Psoas muscle (tissue), 8 donors: Measurements from ENCODE around the gene NEDD9. TPM values are rescaled to one million over a fixed set of nuclear protein-coding genes. Genes with fewer than 3 reads are reported as not detected.
A peak's percentile ranks its signal among the peaks of the same experiment; 100 is the strongest.

ENCODE experiments used
- ATAC-seq, 4 donors: fragments of 200-7000 bp; cut with Tn5 transposase; one replicate each; pipeline ENCODE4 v1.9.1; 2020; ENCODE audit warnings: moderate library complexity in 3 of 4, mild to moderate bottlenecking in 2 of 4
- DNase-seq, 2 donors: peaks; one replicate each; pipeline ENCODE4 v3.0.0-alpha.2; 2020
- H3K27ac ChIP-seq: fragments of 200-600 bp; one replicate; pipeline ENCODE4 v1.8.0; 2022
- H3K27me3 ChIP-seq, 3 donors: fragments of 200-600 bp in 1 of 3; one replicate each; pipeline versions ENCODE4 v1.6.1 to v1.8.0; 2013 to 2022; ENCODE audit warnings: low read length in 2 of 3, mild to moderate bottlenecking in 2 of 3, moderate library complexity in 1 of 3; ENCODE audit not compliant: insufficient read depth in 3 of 3
- H3K36me3 ChIP-seq, 2 donors: fragments of 200-600 bp in 1 of 2; one replicate each; pipeline versions ENCODE4 v1.6.1 to v1.8.0; 2013 to 2022; ENCODE audit warnings: low read depth in 1 of 2, mild to moderate bottlenecking in 1 of 2, moderate library complexity in 1 of 2; ENCODE audit not compliant: insufficient read depth in 1 of 2
- H3K4me1 ChIP-seq: fragments of 200-600 bp; one replicate; pipeline ENCODE4 v1.8.0; 2022
- H3K4me3 ChIP-seq: fragments of 200-600 bp; one replicate; pipeline ENCODE4 v1.8.0; 2022; ENCODE audit warnings: mild to moderate bottlenecking
- H3K9me3 ChIP-seq: fragments of 200-600 bp; one replicate; pipeline ENCODE4 v1.8.0; 2022
- CTCF ChIP-seq: fragments of 200-600 bp; IDR thresholded peaks from one replicate; pipeline ENCODE4 v1.8.0; 2022; ENCODE audit warnings: antibody characterized with exemption
- WGBS, 3 donors: extraction: QIAGEN DNeasy Blood & Tissue Kit; methylation state at CpG; one replicate each; pipeline versions ENCODE4 v1.1.6 to v1.1.7; 2013; 5-methylcytosine and 5-hydroxymethylcytosine counted together
- intact Hi-C, 2 donors: fragments of 100-400 bp; cut with DNase I; formaldehyde crosslinking; loops; one replicate each; pipeline versions ENCODE4 v1.11.0 to v1.14.2; 2022
- polyA plus RNA-seq, 3 donors: library from polyadenylated mRNA; stranded (reverse); fragments of 200-250 nt; gene quantifications; one replicate each; pipeline ENCODE4 v1.2.3, GENCODE V29; 2013
- total RNA-seq, 4 donors: library from RNA; stranded (reverse); fragmentation: NEBNext Ultra II Directional in 2 of 4; extraction: Animal tissue kit (Norgen Biotek cat#: 25700) in 2 of 4; gene quantifications; one replicate each; pipeline versions ENCODE4 v1.2.1 to v1.2.4, GENCODE V29; 2021 to 2023
- donor health status: healthy with polysubstance abuse.
- donor health status: DM: no; HTN: no; CAD: no; lungs with moderate emphysema.
- donor health status: Bipolar disorder and iron deficiency.
- donor health status: healthy.
- donor health status: DM: yes; HTN: yes; CAD: no.
- donor health status: DM: no; HTN: no; CAD: no.
- donor health status: DM: no; HTN: no; CAD: no.
- donor health status: DM: yes; HTN: yes; CAD: no.

Gene NEDD9
- total and polyA plus RNA-seq, 7 donors, result 9.0 to 15.7 (median 11.2) TPM

GRCh38 chr6:11149551-11149950 is 82.9 kb downstream of the NEDD9 start:
- no peak for ATAC-seq
- H3K27me3 ChIP-seq, result no peaks in the 10 kb centered on the region
- no peak for TF ChIP-seq CTCF

GRCh38 chr6:11146117-11146826 is 86.2 kb downstream of the NEDD9 start:
- intact Hi-C loops, result loop anchor here in 1 of 2 donors (10.0 kb wide), 1 partner anchor 429 kb away; no protein-coding TSS in a partner anchor
- Histone ChIP-seq H3K4me3 (no peak overlapping the region), H3K9me3 (no peaks in the 10 kb centered on the region), H3K36me3 (no peaks in the 10 kb centered on the region), H3K27me3 (no peaks in the 10 kb centered on the region), H3K4me1 (no peaks in the 10 kb centered on the region), H3K27ac (no peak overlapping the region)
- 94 to 97% (median 95%) methylated on average over 4 of the region's 4 CpGs for WGBS, 3 donors
- TF ChIP-seq CTCF, result no peak
- DNase-seq, result no peak
- ATAC-seq, result no peak

More at GRCh38 chr6:11149551-11149950, 82.9 kb downstream of the NEDD9 start:
- Histone ChIP-seq H3K27ac (no peak overlapping the region), H3K4me3 (no peak overlapping the region), H3K9me3 (no peaks in the 10 kb centered on the region), H3K4me1 (no peaks in the 10 kb centered on the region), H3K36me3 (no peaks in the 10 kb centered on the region)
- intact Hi-C loops, result loop anchor here in 1 of 2 donors (10.0 kb wide), 1 partner anchor 425 kb away; no protein-coding TSS in a partner anchor
- DNase-seq, result no peak
- 97 to 99% (median 98%) methylated on average over 3 of the region's 3 CpGs for WGBS, 3 donors

GRCh38 chr6:11144393-11144851 is 88.0 kb downstream of the NEDD9 start:
- Histone ChIP-seq H3K27ac (no peak overlapping the region), H3K36me3 (no peaks in the 10 kb centered on the region), H3K9me3 (no peaks in the 10 kb centered on the region), H3K27me3 (no peaks in the 10 kb centered on the region), H3K4me3 (no peak overlapping the region), H3K4me1 (no peaks in the 10 kb centered on the region)
- peak; percentile 87 for TF ChIP-seq CTCF
- ATAC-seq (peak; percentile 77 to 96 (median 90)), DNase-seq (peak; percentile 71 to 85)
- WGBS, 3 donors, result 21 to 26% (median 25%) methylated on average over 6 of the region's 6 CpGs
- intact Hi-C loops, result loop anchor here (2.0 to 10.0 kb wide), 3 partner anchors 352 to 430 kb away; no protein-coding TSS in a partner anchor

- peak; percentile 73 to 75 for DNase-seq
- Histone ChIP-seq H3K27me3 (no peaks in the 10 kb centered on the region), H3K4me1 (no peaks in the 10 kb centered on the region), H3K9me3 (no peaks in the 10 kb centered on the region), H3K36me3 (no peaks in the 10 kb centered on the region), H3K4me3 (no peak overlapping the region), H3K27ac (no peak overlapping the region)
- intact Hi-C loops, result loop anchor here (2.0 to 10.0 kb wide), 3 partner anchors 353 to 431 kb away; no protein-coding TSS in a partner anchor
- TF ChIP-seq CTCF, result no peak
- 85 to 93% (median 85%) methylated on average over 10 of the region's 10 CpGs for WGBS, 3 donors
- ATAC-seq, result peak; percentile 60 to 88 (median 74)
Measured at GRCh38 chr6:11143394-11144371, 88.8 kb downstream of the NEDD9 start.
